Liver (tissue), 9 donors: ENCODE measurements around the gene TSPEAR. TPM values are rescaled to one million over a fixed set of nuclear protein-coding genes. Genes with fewer than 3 reads are reported as not detected.

ENCODE experiments used
- DNase-seq: peaks from one replicate; pipeline ENCODE4 v3.0.0-alpha.2; 2017; ENCODE audit warnings: low spot score
- H3K27ac ChIP-seq, 2 donors: one replicate each; pipeline ENCODE4 v1.7.0; 2013; ENCODE audit warnings: inconsistent platforms in 2 of 2, low read length in 2 of 2, control low read depth in 1 of 2, low read depth in 1 of 2, mild to moderate bottlenecking in 1 of 2
- H3K27me3 ChIP-seq, 4 donors: one replicate each; pipeline versions ENCODE4 v1.6.1 to v1.7.0; 2013; ENCODE audit warnings: low read length in 3 of 4, inconsistent platforms in 1 of 4, mild to moderate bottlenecking in 1 of 4, moderate library complexity in 1 of 4; ENCODE audit not compliant: control insufficient read depth in 4 of 4, insufficient read depth in 4 of 4
- H3K36me3 ChIP-seq, 4 donors: one replicate each; pipeline versions ENCODE4 v1.6.1 to v1.7.0; 2013; ENCODE audit warnings: low read length in 3 of 4, mild to moderate bottlenecking in 3 of 4, low read depth in 1 of 4, moderate library complexity in 1 of 4; ENCODE audit not compliant: control insufficient read depth in 4 of 4, insufficient read depth in 3 of 4
- H3K4me1 ChIP-seq, 4 donors: one replicate each; pipeline versions ENCODE4 v1.6.1 to v1.7.0; 2013; ENCODE audit warnings: low read length in 3 of 4, mild to moderate bottlenecking in 3 of 4, moderate library complexity in 1 of 4; ENCODE audit not compliant: control insufficient read depth in 4 of 4, insufficient read depth in 4 of 4
- H3K4me3 ChIP-seq, 3 donors: one replicate each; pipeline versions ENCODE4 v1.6.1 to v1.7.0; 2013; ENCODE audit warnings: low read length in 3 of 3, control low read depth in 1 of 3, low read depth in 1 of 3, mild to moderate bottlenecking in 1 of 3
- H3K9ac ChIP-seq, 2 donors: one replicate each; pipeline ENCODE4 v1.7.0; 2013; ENCODE audit warnings: low read length in 2 of 2, mild to moderate bottlenecking in 2 of 2, moderate library complexity in 2 of 2, control low read depth in 1 of 2, low read depth in 1 of 2
- H3K9me3 ChIP-seq, 4 donors: one replicate each; pipeline versions ENCODE4 v1.6.1 to v1.7.0; 2013; ENCODE audit warnings: low read length in 3 of 4; ENCODE audit not compliant: control insufficient read depth in 4 of 4
- EGR1 ChIP-seq, 2 donors: IDR thresholded peaks; 2 replicates each; pipeline ENCODE4 v1.6.1; 2016 to 2018; ENCODE audit warnings: antibody characterized with exemption in 2 of 2, low read depth in 2 of 2
- FOXA1 ChIP-seq: IDR thresholded peaks from 2 replicates; pipeline ENCODE4 v1.6.1; 2016; ENCODE audit warnings: antibody characterized with exemption
- FOXA2 ChIP-seq: IDR thresholded peaks from 2 replicates; pipeline ENCODE4 v1.6.1; 2016; ENCODE audit warnings: antibody characterized with exemption
- GABPA ChIP-seq, 2 donors: IDR thresholded peaks in 1 of 2; conservative IDR thresholded peaks in 1 of 2; 2 replicates each; pipeline ENCODE4 v1.6.1; 2016; ENCODE audit warnings: antibody characterized with exemption in 2 of 2, mild to moderate bottlenecking in 1 of 2, moderate library complexity in 1 of 2
- HNF4A ChIP-seq, 2 donors: conservative IDR thresholded peaks; 2 replicates each; pipeline ENCODE4 v1.6.1; 2016; ENCODE audit warnings: antibody characterized with exemption in 2 of 2, mild to moderate bottlenecking in 2 of 2
- JUND ChIP-seq, 2 donors: IDR thresholded peaks; 2 replicates each; pipeline ENCODE4 v1.6.1; 2016; ENCODE audit warnings: antibody characterized with exemption in 2 of 2
- NR2F2 ChIP-seq: IDR thresholded peaks from 2 replicates; pipeline ENCODE4 v1.6.1; 2016; ENCODE audit warnings: antibody characterized with exemption
- RAD21 ChIP-seq, 2 donors: IDR thresholded peaks; 2 replicates each; pipeline ENCODE4 v1.6.1; 2016; ENCODE audit warnings: antibody characterized with exemption in 2 of 2, mild to moderate bottlenecking in 2 of 2
- RXRA ChIP-seq, 2 donors: IDR thresholded peaks; 2 replicates each; pipeline ENCODE4 v1.6.1; 2017 to 2018; ENCODE audit warnings: antibody characterized with exemption in 2 of 2, mild to moderate bottlenecking in 1 of 2
- SP1 ChIP-seq: IDR thresholded peaks from 2 replicates; pipeline ENCODE4 v1.6.1; 2018; ENCODE audit warnings: antibody characterized with exemption, mild to moderate bottlenecking
- TAF1 ChIP-seq: conservative IDR thresholded peaks from 2 replicates; pipeline ENCODE4 v1.6.1; 2016; ENCODE audit warnings: antibody characterized with exemption, mild to moderate bottlenecking
- YY1 ChIP-seq: IDR thresholded peaks from 2 replicates; pipeline ENCODE4 v1.6.1; 2016; ENCODE audit warnings: antibody characterized with exemption, mild to moderate bottlenecking
- WGBS: extraction: QIAGEN DNeasy Blood & Tissue Kit; methylation state at CpG from one replicate; pipeline ENCODE4 v1.1.7; 2013; 5-methylcytosine and 5-hydroxymethylcytosine counted together
- polyA plus RNA-seq, 2 donors: library from polyadenylated mRNA; stranded (reverse) in 1 of 2; unstranded in 1 of 2; fragments of 200-250 nt in 1 of 2; fragments of >200 nt in 1 of 2; fragmentation: Nextera tagmentation in 1 of 2; extraction: Ambion mirVana in 1 of 2; gene quantifications; one replicate each; pipeline versions ENCODE4 v1.2.1 to v1.2.3, GENCODE V29; 2013 to 2015
- total RNA-seq, 2 donors: library from RNA; depleted of rRNA; stranded (reverse); fragments of >200 nt; gene quantifications; one replicate each; pipeline ENCODE4 v1.2.3, GENCODE V29; 2014
- TF ChIP-seq, protein P1 (sequence below): IDR thresholded peaks from 2 replicates; pipeline ENCODE4 v1.6.1; 2016; ENCODE audit warnings: antibody characterized with exemption
- TF ChIP-seq, protein P2 (sequence below): IDR thresholded peaks from 2 replicates; pipeline ENCODE4 v1.6.1; 2016; ENCODE audit warnings: antibody characterized with exemption, mild to moderate bottlenecking
- TF ChIP-seq, protein P3 (sequence below): fragments of 150-350 bp; IDR thresholded peaks from 2 replicates; pipeline ENCODE4 v1.5.1; 2017; ENCODE audit warnings: improper control_type of control experiment, low read depth, low read length; ENCODE audit not compliant: missing input control
- TF ChIP-seq, protein P4 (sequence below): IDR thresholded peaks from 2 replicates; pipeline ENCODE4 v1.6.1; 2016; ENCODE audit warnings: antibody characterized with exemption
- donor health status: healthy.
- donor health status: healthy.
- donor health status: healthy.
- donor health status: healthy.
- donor health status: healthy.

Gene TSPEAR
- total and polyA plus RNA-seq, 4 donors, result under 0.01 to 0.14 (median 0.01) TPM; not detected in 1

DNA sequence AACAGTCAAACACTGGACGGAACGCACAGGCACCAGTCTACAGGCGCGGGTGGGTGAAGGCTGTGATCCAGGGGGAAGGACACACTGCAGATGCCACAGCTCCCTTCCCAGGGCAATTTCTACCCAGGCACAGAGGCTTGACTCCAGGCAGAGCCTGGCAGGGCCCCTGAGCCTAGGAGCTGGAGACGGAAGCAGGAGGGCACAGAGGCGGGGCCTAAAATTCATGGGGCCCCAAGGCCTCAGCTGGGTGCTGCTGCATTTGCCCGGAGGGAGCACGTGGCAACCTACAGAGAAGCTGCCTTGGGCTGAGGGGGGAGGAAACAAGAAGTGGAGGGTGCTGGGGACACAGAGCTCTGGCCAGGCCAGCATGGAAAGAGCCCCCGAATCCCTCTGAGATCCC, 49.0 kb upstream of the TSPEAR start:
- H3K4me1 ChIP-seq, result peaks cover 4 to 14% (median 7%) of the 10 kb centered on the region in 4 donors
- H3K27me3 ChIP-seq, result no peaks in the 10 kb centered on the region
- no peak for DNase-seq
- H3K4me3 ChIP-seq, result no peak overlapping the region
- TF ChIP-seq FOXA2 (no peak), SP1 (no peak), FOXA1 (no peak), EGR1 (IDR thresholded peaks at IDR 0.05; ENCODE audit: low read depth in 2 of 2) (no peak), TAF1 (no peak), YY1 (no peak), RAD21 (IDR thresholded peaks at IDR 0.05) (no peak), GABPA (IDR thresholded peaks at IDR 0.05 in 1 of 2, conservative IDR thresholded peaks at IDR 0.05 in 1 of 2) (no peak), NR2F2 (no peak), JUND (IDR thresholded peaks at IDR 0.05) (no peak), HNF4A (conservative IDR thresholded peaks at IDR 0.05) (no peak), RXRA (IDR thresholded peaks at IDR 0.05) (no peak)
- TF ChIP-seq, protein P1, sequence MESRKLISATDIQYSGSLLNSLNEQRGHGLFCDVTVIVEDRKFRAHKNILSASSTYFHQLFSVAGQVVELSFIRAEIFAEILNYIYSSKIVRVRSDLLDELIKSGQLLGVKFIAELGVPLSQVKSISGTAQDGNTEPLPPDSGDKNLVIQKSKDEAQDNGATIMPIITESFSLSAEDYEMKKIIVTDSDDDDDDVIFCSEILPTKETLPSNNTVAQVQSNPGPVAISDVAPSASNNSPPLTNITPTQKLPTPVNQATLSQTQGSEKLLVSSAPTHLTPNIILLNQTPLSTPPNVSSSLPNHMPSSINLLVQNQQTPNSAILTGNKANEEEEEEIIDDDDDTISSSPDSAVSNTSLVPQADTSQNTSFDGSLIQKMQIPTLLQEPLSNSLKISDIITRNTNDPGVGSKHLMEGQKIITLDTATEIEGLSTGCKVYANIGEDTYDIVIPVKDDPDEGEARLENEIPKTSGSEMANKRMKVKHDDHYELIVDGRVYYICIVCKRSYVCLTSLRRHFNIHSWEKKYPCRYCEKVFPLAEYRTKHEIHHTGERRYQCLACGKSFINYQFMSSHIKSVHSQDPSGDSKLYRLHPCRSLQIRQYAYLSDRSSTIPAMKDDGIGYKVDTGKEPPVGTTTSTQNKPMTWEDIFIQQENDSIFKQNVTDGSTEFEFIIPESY, result no peak
- TF ChIP-seq, protein P2, sequence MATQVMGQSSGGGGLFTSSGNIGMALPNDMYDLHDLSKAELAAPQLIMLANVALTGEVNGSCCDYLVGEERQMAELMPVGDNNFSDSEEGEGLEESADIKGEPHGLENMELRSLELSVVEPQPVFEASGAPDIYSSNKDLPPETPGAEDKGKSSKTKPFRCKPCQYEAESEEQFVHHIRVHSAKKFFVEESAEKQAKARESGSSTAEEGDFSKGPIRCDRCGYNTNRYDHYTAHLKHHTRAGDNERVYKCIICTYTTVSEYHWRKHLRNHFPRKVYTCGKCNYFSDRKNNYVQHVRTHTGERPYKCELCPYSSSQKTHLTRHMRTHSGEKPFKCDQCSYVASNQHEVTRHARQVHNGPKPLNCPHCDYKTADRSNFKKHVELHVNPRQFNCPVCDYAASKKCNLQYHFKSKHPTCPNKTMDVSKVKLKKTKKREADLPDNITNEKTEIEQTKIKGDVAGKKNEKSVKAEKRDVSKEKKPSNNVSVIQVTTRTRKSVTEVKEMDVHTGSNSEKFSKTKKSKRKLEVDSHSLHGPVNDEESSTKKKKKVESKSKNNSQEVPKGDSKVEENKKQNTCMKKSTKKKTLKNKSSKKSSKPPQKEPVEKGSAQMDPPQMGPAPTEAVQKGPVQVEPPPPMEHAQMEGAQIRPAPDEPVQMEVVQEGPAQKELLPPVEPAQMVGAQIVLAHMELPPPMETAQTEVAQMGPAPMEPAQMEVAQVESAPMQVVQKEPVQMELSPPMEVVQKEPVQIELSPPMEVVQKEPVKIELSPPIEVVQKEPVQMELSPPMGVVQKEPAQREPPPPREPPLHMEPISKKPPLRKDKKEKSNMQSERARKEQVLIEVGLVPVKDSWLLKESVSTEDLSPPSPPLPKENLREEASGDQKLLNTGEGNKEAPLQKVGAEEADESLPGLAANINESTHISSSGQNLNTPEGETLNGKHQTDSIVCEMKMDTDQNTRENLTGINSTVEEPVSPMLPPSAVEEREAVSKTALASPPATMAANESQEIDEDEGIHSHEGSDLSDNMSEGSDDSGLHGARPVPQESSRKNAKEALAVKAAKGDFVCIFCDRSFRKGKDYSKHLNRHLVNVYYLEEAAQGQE, result no peak
- TF ChIP-seq, protein P3, sequence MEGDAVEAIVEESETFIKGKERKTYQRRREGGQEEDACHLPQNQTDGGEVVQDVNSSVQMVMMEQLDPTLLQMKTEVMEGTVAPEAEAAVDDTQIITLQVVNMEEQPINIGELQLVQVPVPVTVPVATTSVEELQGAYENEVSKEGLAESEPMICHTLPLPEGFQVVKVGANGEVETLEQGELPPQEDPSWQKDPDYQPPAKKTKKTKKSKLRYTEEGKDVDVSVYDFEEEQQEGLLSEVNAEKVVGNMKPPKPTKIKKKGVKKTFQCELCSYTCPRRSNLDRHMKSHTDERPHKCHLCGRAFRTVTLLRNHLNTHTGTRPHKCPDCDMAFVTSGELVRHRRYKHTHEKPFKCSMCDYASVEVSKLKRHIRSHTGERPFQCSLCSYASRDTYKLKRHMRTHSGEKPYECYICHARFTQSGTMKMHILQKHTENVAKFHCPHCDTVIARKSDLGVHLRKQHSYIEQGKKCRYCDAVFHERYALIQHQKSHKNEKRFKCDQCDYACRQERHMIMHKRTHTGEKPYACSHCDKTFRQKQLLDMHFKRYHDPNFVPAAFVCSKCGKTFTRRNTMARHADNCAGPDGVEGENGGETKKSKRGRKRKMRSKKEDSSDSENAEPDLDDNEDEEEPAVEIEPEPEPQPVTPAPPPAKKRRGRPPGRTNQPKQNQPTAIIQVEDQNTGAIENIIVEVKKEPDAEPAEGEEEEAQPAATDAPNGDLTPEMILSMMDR, result no peak
- TF ChIP-seq, protein P4, sequence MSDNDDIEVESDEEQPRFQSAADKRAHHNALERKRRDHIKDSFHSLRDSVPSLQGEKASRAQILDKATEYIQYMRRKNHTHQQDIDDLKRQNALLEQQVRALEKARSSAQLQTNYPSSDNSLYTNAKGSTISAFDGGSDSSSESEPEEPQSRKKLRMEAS, result no peak
- 88% methylated on average over 9 of the region's 9 CpGs for WGBS
- H3K27ac ChIP-seq, result no peak overlapping the region
- H3K9ac ChIP-seq, result no peak overlapping the region
- no peaks in the 10 kb centered on the region for H3K36me3 ChIP-seq
- H3K9me3 ChIP-seq, result no peaks in the 10 kb centered on the region
